Activated CD4-positive, alpha-beta T cell treated with anti-CD3 and anti-CD28 coated beads for 24 hours (primary cell): ENCODE measurements around the gene SCP2.

Experiments used
- DNase-seq, 2 donors: peaks; one replicate each; pipeline ENCODE4 v3.0.0-alpha.2; 2020; ENCODE audit warnings: low read depth in 2 of 2

SCP2 gene

DNA sequence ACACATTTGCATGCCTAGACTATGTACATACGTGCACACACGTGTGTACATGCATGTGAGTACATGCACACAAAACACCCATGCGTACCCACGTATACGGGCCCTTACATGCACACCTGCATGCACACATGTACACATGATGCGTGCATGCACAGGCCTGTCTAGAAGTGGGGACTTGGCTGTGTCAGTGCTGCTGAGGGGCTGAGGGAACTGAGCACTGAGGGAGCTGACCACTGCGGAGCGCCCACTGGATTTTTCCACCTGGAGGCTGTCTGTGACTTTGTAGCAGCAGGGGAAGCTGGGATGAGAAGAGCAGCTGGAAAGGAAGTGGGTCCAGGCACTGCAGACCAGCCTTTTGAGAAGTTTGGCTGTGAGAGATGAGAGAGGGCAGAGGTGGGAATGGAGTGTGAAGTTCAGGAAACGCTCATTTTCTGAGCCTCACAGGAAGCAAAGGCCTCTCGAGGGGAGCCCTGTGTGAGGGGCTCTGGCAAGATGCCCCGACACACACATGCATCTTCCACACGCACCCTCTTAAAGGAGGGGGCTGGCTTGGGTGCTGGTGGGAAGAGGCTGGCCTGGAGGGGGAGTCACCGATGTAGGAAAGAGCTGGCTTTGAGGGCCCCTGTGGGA lies 155.9 kb downstream of the SCP2 start:
- no peak for DNase-seq

- DNase-seq = no peak
Observed at GRCh38 chr1:53083636-53084588, 156.8 kb downstream of the SCP2 start.

DNA sequence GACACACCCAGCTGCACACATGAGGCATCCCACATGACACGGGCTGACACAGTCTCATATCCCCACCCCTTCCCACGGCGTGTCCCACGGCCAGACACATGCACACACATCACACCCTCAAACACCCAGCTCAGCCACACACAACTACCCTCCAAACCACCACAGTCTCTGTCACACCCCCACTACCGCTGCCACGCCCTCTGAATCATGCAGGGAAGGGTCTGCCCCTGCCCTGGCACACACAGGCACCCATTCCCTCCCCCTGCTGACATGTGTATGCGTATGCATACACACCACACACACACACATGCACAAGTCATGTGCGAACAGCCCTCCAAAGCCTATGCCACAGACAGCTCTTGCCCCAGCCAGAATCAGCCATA lies 157.5 kb downstream of the SCP2 start:
- DNase-seq = no peak

- no peak for DNase-seq
Observed at GRCh38 chr1:53085405-53085804, 158.3 kb downstream of the SCP2 start.

DNA sequence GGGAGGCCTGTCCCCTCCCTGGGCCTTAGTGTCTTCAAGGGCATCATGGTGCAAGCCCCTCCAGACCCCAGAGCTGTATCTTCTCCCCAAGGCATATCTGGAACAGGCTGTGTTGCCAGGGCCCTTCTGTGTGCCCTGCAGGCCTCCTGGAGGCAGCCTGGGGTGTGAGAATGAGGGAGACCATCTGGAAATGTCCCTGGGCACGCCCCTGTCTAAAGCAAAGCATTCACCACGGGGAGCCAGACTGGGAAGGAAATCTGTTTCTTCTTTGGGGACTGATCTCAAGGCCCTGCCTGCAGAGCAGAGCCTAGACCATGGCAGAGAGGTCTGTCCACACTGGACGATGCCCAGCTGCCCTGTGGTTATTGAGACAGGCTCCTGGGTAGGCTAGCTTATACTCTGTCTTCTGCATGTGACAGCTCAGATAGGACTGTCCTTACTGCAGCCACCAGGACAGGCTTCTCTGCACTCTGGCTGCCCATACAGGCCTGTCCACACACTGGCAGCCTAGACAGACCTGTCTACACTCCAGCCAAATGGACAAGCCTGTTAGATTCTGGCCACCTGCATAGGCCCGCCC lies 159.5 kb downstream of the SCP2 start:
- DNase-seq = no peak

GRCh38 chr1:53087332-53088285 lies 160.5 kb downstream of the SCP2 start:
- DNase-seq = no peak

DNA sequence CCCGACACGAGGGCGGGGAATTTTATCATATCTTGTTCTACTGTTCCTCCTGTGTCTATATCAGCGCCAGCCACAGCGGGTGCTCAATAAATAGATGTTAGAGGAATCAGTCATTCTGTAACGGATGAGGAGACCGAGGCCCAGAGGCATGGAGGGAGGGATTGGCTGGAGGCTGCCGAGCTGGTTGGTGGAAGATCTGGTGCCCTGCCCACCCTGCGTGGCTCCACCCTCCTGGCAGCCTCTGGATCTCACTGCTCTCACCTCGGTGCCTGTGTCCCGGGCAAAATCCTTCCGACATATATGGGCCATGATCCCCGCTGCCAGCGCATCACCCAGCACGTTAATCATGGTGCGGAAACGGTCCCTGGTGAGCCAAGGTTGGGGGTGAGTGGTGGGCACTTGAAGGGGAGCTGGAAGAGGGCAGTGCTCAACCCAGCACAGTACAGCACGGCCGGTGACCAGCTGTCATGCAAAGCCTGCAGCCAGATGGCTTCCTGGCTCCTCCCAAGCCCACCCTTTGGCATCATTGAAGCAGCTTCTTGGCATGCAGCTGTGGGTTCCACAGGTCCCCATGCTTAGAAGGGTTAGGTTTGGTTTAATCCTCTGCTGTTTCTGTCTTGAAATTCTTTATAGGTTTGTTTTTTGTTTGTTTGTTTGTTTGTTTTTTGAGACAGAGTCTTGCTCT lies 161.7 kb downstream of the SCP2 start:
- DNase-seq = no peak

DNA sequence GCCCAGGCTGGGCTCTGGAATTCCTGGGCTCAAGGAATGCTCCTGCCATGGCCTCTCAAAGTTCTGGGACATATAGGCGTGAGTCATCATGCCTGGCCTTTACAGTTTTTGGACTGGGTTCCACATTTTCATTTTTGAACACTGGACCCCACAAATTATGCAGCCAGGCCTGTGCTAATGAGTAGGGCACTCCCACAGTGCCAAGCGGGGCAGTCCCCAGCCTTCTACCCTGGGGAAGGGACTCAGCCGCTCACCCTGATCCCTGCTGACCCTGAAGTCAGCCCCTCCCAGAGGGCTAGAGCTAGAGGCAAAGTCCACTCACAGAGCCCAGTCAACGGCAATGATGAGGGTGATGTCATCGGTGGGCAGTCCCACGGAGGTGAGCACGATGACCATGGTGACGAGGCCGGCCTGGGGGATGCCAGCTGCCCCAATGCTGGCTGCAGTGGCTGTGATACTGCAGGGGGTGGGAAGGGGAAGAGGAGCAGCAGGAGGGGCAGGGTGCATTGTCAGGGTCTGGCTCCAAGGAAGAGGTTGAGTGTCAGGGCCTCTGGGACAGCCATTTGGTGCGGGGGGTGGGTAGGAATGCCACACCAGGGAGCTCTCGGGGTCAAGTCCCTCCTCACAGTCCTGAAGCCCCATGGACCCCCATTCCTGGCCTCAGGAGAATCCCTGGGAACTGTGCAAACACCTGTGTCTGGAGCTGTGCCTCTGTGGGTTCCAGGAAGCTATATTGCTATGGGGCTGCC lies 162.6 kb downstream of the SCP2 start:
- no peak for DNase-seq

DNA sequence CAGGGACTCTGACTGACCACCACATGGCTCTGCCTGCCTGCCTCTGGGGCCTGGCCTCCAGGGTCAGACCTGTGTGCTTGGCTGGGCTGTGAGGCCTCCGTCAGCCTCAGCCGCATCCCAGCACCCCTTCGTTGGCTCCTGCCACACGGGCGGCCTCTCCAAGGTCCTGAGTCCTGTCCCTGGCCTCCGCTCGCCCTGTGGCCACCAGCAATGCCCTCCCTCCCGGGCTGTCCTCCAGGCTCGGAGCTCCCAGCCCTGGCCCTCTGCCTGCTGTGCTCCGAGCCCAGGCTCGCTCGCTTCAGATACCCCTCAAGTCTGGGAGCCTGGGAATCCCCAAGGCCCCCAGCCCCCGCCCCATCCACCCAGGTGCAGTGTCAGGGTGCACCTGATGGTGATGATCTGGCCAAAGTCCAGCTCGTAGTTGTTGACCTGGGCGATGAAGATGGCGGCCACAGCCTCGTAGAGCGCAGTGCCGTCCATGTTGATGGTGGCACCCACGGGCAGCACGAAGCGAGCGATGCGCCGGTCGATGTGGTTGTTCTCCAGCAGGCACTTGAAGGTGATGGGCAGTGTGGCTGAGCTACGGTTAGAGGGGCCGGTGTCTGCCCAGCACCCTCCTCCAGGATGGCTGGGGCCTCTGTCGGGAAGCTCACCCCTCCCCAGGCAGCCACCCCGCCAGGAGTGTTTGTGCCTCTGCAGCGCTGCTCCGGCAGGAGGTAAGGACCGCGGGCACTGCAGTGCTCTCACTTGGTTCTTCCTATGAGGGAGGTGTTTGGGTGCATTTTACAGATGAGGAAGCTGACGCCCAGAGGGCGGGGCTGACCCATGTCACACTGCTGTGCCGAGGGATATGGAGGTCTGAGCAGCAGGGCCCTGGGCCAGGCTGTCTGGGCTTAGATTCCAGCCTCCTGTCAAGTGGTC lies 163.4 kb downstream of the SCP2 start:
- DNase-seq = no peak

DNA sequence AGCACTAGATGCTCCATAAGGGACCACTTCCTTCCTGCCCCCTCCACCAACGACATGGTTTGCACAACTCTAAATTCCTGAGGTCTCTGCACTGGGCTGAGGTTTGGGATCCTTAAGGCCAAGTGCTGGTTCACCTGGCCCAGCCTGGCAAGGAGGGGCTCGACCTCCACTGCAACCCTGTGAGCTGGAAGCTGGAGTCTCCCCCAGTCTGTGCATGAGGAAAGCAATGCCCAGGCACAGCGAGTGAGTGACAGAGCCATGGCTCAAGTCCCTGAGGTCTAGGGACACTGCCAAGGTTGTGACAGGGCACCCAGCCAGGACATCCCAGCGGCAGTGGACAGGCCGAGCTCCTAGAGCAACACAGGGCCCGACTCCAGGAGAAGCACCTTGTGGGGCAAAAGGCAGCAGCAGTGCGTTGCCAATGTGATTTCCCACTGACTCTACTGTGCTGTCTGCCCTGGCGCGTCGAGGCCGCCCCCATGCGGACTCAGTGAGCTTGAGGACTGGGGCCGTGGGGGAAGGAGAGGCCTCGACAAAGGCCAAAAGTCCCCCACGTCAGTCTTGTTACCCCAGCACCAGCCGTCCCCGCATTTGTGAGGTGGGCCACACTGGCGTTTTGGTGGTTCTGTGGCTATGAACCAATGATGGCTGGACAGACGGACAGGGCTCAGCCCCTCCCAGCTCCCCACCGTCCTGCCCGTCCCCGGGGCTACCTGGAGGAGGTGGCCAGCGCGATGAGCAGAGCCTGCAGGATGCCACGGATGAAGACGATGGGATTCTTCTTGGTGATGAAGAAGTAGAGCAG lies 165.0 kb downstream of the SCP2 start:
- DNase-seq = no peak

DNA sequence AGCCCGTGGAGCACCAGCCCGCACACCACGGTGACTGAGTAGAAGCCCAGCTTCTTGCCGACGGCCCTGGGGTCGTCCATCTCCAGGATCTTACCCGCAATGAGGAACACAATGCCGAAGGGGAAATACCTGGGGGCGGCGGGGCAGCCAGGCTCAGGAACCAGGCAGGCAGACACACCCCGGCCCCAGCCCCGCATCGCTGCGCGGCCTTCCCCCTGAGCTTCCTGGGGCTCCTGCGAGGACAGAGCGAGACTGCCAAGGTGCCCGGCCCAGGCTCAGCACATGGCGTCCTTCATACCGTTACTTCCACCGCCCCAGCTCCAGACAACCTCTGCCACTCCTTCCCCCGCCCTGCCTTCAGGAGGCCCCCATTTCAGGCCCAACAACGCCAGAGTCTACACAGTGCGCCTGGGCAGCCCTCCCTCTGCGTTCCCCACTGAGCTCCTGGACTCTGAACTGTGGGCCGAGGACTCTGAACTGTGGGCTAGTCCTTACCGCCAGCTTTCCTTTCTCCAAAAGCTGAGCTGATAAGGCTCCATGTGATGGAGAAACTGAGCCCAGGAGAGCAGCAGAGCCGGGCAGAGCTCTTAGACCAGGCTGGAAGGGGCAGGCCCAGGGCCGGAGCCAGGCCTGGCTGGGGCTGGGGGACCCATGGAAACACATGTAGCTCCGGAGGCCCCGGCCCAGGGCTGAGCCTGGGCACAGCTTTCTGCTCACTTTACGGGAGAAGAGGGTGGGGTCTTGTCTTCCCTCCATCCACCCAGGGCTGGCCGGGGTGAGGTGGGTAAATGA lies 165.8 kb downstream of the SCP2 start:
- no peak for DNase-seq

GRCh38 chr1:53093451-53093754 lies 166.3 kb downstream of the SCP2 start:
- DNase-seq = no peak

DNA sequence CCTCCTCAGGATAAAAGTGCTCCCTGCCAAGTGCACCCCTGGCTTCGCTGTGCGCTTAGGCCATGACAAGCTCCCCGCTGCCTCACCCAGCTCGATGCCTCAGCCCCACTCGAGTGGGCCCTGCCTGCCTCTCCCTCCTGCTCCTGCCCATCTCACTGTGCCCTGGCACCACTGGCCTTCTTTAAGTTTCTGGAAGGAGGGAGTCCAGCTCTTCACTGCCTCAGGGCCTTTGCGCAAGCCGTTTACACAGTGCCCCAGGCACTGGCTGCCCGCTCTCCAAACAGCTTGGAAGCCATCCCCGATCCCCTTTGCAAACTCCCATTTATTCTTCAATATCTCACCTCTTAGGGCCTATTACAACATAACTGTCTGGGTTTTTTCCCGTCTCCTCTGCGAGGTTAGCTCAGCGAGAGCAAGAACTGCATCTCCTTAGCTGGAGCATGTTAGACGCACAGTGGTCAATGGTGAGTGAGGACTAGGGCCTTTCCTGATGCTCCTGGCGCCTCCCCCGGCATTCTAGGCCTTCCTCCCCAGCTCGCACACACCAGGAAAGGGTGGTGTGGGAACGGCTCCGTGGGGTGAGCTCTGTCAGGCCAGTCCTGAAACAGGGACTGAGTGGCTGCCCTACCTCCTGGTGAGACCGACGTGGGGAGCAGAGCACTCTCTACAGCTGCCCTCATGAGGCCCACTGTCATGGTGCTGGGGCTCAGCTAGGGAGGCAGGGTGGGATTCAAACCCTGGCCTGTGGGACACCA lies 166.9 kb downstream of the SCP2 start:
- DNase-seq = no peak

DNA sequence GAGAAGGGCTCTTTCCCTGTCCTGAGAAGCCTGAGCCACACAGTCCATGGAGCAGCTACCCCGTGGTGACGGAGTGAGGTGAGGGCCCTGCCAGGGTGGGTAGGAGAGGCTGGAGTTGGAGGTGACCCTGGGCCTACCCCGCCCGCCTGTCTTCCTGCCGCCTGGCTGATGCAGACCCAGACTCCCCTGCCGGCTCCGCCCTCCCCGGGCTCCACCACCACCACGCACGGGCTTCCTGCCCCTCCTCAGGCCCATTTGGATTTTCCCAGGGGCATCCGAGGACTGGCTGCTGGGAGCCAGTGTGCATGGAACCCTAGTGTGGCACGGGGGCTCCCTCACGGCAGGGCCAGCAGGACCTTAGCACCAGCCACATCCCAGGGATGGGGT lies 167.4 kb downstream of the SCP2 start:
- DNase-seq = no peak
